ENCODE results near the gene CEP57L1. TPM values are rescaled to one million over a fixed set of nuclear protein-coding genes. Genes with fewer than 3 reads are reported as not detected.

The CEP57L1 gene
- total and polyA plus RNA-seq, 10 of the 15 experiments (the other 5 are each of a cell fraction or from before 2014, with no cell fraction given) = 12.7 to 30.5 (median 21.9) TPM

GRCh38 chr6:109095036-109095834 lies at the start of gene CEP57L1 (continued):
- TF ChIP-seq SMC3 (IDR thresholded peaks at IDR 0.05; ENCODE audit: borderline replicate concordance, low read length) (no peak), ZNF384 (IDR thresholded peaks at IDR 0.05; ENCODE audit: borderline replicate concordance, low read depth, low read length) (no peak), RFX5 (IDR thresholded peaks at IDR 0.05; ENCODE audit: low read depth, low read length) (no peak), TARDBP (IDR thresholded peaks at IDR 0.05; ENCODE audit: borderline replicate concordance) (peak; percentile 92), ZSCAN29 (IDR thresholded peaks at IDR 0.05) (no peak), PKNOX1 (IDR thresholded peaks at IDR 0.05) (peak; percentile 45; the same call in 1 of the 2 replicates), BCLAF1 (IDR thresholded peaks at IDR 0.05) (no peak), ATF7 (IDR thresholded peaks at IDR 0.05; ENCODE audit: low read depth) (peak; percentile 89), RELB (IDR thresholded peaks at IDR 0.05; ENCODE audit: low read depth) (peak; percentile 65; the same call in 1 of the 2 replicates), RUNX3 (IDR thresholded peaks at IDR 0.05; ENCODE audit: low read length) (peak; percentile 78), KLF5 (IDR thresholded peaks at IDR 0.05; ENCODE audit: partially characterized antibody) (peak; percentile 76), HDAC6 (IDR thresholded peaks at IDR 0.05; ENCODE audit: unreplicated experiment) (no peak), SREBF1 (IDR thresholded peaks at IDR 0.05; ENCODE audit: low read length) (peak; percentile 81), JUND (IDR thresholded peaks at IDR 0.05; ENCODE audit: low read depth, low read length) (no peak), NRF1 (conservative IDR thresholded peaks at IDR 0.05; ENCODE audit: low read depth, low read length) (peak; percentile 87), NBN (IDR thresholded peaks at IDR 0.05) (peak; percentile 94), ZNF622 (IDR thresholded peaks at IDR 0.05) (no peak), ATF2 (IDR thresholded peaks at IDR 0.05; ENCODE audit: low read length) (no peak), IKZF1 (conservative IDR thresholded peaks at IDR 0.05) (peak; percentile 89), RELA (IDR thresholded peaks at IDR 0.05; ENCODE audit: borderline replicate concordance, partially characterized antibody) (peak; percentile 61), CREM (IDR thresholded peaks at IDR 0.05; ENCODE audit: low read depth) (peak; percentile 99), MEF2B (IDR thresholded peaks at IDR 0.05; ENCODE audit: partially characterized antibody, poor library complexity, severe bottlenecking) (peak; percentile 18)
